Astrocyte of the spinal cord (primary cell): Measurements from ENCODE around the gene RAB14.
"Not testable (repeated sequence)": the region's sequence is repeated elsewhere in the genome, so short reads cannot be mapped to it uniquely, and the experiment has no call there.

Experiments used
- DNase-seq: peaks from one replicate; pipeline ENCODE4 v3.0.0; 2011; ENCODE audit warnings: low read depth, low spot score
- H3K4me3 ChIP-seq: 2 replicates; pipeline ENCODE4 v1.5.1; 2011; ENCODE audit warnings: low read depth, mild to moderate bottlenecking, low read length, moderate library complexity
- CTCF ChIP-seq: IDR thresholded peaks from 2 replicates; pipeline ENCODE4 v1.5.1; 2012; ENCODE audit warnings: low read depth, mild to moderate bottlenecking, low read length, inconsistent platforms
- in situ Hi-C: cut with HindIII; loops from 2 replicates; pipeline ENCODE4 v1.10.0; 2017; ENCODE audit warnings: low sequenced_read_pairs

RAB14 gene

GRCh38 chr9:121138973-121139372, 62.7 kb downstream of the RAB14 start:
- H3K4me3 ChIP-seq = no peak overlapping the region
- in situ Hi-C loops = no loop called here
- no peak for DNase-seq
- TF ChIP-seq CTCF = no peak

GRCh38 chr9:121138561-121138960, 63.1 kb downstream of the RAB14 start:
- in situ Hi-C loops = no loop called here
- DNase-seq = no peak
- TF ChIP-seq CTCF = no peak
- H3K4me3 ChIP-seq = no peak overlapping the region

GRCh38 chr9:121135642-121136041, 66.0 kb downstream of the RAB14 start:
- H3K4me3 ChIP-seq = no peak overlapping the region
- in situ Hi-C loops = no loop called here
- no peak for TF ChIP-seq CTCF
- DNase-seq = no peak

- no peak overlapping the region for H3K4me3 ChIP-seq
- no peak for DNase-seq
- no peak for TF ChIP-seq CTCF
- in situ Hi-C loops = no loop called here
Measured at GRCh38 chr9:121133104-121133816, 68.4 kb downstream of the RAB14 start.

GRCh38 chr9:121129384-121129783, 72.3 kb downstream of the RAB14 start:
- DNase-seq, H3K4me3 ChIP-seq, in situ Hi-C loops: not testable (repeated sequence)
